HepG2 (cell line): ENCODE measurements around the gene SMO. TPM values are rescaled to one million over a fixed set of nuclear protein-coding genes. Genes with fewer than 3 reads are reported as not detected.

Experiments used
- ATAC-seq: fragments of 200-7000 bp; cut with Tn5 transposase; 3 replicates; pipeline ENCODE4 v1.9.1; 2020; ENCODE audit warnings: mild to moderate bottlenecking, moderate library complexity
- BruUV-seq: library from RNA; stranded (reverse); fragments of 400-500 nt; replicated peaks from 2 replicates; lab custom pipeline; 2021; lab: Mats Ljungman, UMichigan
- CTCF ChIA-PET: fragments of 300-600 bp; formaldehyde crosslinking; extraction: SDS; loops from one replicate; lab custom pipeline; 2021; ENCODE audit warnings: low total read pairs, inconsistent platforms, low intra/inter-chr PET ratio; lab: Yijun Ruan, JAX
- POLR2A ChIA-PET: fragments of 350-600 bp; sonication (Branson Sonifier 250); formaldehyde crosslinking; loops from one replicate; lab custom pipeline; 2020; ENCODE audit warnings: antibody characterized with exemption, inconsistent platforms; lab: Yijun Ruan, JAX
- DNase-seq: peaks from one replicate; pipeline ENCODE4 v3.0.0-alpha.2; 2015; ENCODE audit warnings: low spot score
- FAIRE-seq: peaks from 3 replicates; lab custom pipeline; 2011; peaks lifted over from hg19 to GRCh38; lab: Jason Lieb, UNC
- H2AFZ ChIP-seq: one replicate; pipeline ENCODE4 v1.6.1; 2011; ENCODE audit warnings: low read length, inconsistent platforms
- H3K27ac ChIP-seq: fragments of 300-600 bp; 3 replicates; pipeline ENCODE4 v1.8.0; 2011; ENCODE audit warnings: mixed run types, mild to moderate bottlenecking, mixed read lengths, low read length, inconsistent platforms; ENCODE audit not compliant: insufficient read depth; ENCODE audit errors: extremely low read length
- H3K27me3 ChIP-seq, 2 experiments: fragments of 200-600 bp in 1 of 2; 2 replicates in 1 of 2; 3 replicates in 1 of 2; pipeline versions ENCODE4 v1.6.0 to v1.8.0; 2011; ENCODE audit warnings: low read length in 2 of 2, mild to moderate bottlenecking in 2 of 2, moderate library complexity in 2 of 2, inconsistent platforms in 1 of 2; ENCODE audit not compliant: insufficient read depth in 2 of 2, control insufficient read depth in 1 of 2
- H3K36me3 ChIP-seq, 2 experiments: fragments of 200-600 bp in 1 of 2; replicated peaks in 1 of 2; 2 replicates in 1 of 2; 3 replicates in 1 of 2; pipeline versions ENCODE4 v1.5.1 to v1.8.0; 2011; ENCODE audit warnings: low read length in 2 of 2, inconsistent platforms in 1 of 2; ENCODE audit not compliant: insufficient read depth in 2 of 2, control insufficient read depth in 1 of 2
- H3K4me1 ChIP-seq: 2 replicates; pipeline ENCODE4 v1.5.1; 2012; ENCODE audit warnings: low read length, inconsistent platforms; ENCODE audit not compliant: insufficient read depth
- H3K4me2 ChIP-seq: 2 replicates; pipeline ENCODE4 v1.6.0; 2011; ENCODE audit warnings: low read depth, low read length, inconsistent platforms
- H3K4me3 ChIP-seq, 3 experiments: fragments of 200-600 bp in 1 of 3; sonication (generic), shearing (Covaris generic) in 1 of 3; replicated peaks in 1 of 3; 2 replicates each; pipeline ENCODE4 v1.5.1; 2011 to 2016; ENCODE audit warnings: low read length in 3 of 3, inconsistent platforms in 2 of 3, low read depth in 2 of 3, mild to moderate bottlenecking in 2 of 3, control low read depth in 1 of 3, mixed read lengths in 1 of 3; ENCODE audit not compliant: insufficient read depth in 1 of 3
- H3K79me2 ChIP-seq: one replicate; pipeline ENCODE4 v1.6.1; 2011; ENCODE audit warnings: low read length, inconsistent platforms; ENCODE audit not compliant: insufficient read depth
- H3K9ac ChIP-seq: 2 replicates; pipeline ENCODE4 v1.6.0; 2011; ENCODE audit warnings: mild to moderate bottlenecking, low read depth, low read length, inconsistent platforms; ENCODE audit not compliant: insufficient read depth
- H3K9me3 ChIP-seq: 2 replicates; pipeline ENCODE4 v1.5.1; 2012; ENCODE audit warnings: mild to moderate bottlenecking, low read length
- H4K20me1 ChIP-seq: 2 replicates; pipeline ENCODE4 v1.6.0; 2011; ENCODE audit warnings: inconsistent platforms, mild to moderate bottlenecking, low read length, moderate library complexity; ENCODE audit not compliant: insufficient read depth
- KLF16 ChIP-seq, 2 experiments: sonication (generic) in 1 of 2; formaldehyde crosslinking in 1 of 2; IDR thresholded peaks; 2 replicates each; pipeline versions ENCODE4 v1.6.1 to v1.8.0; 2016 to 2023; ENCODE audit warnings: missing genetic modification reagents in 2 of 2, missing compliant biosample characterization in 1 of 2
- ZNF235 ChIP-seq: sonication (generic); formaldehyde crosslinking; IDR thresholded peaks from 2 replicates; pipeline ENCODE4 v1.8.1; 2023; ENCODE audit warnings: mild to moderate bottlenecking, missing genetic modification reagents, borderline replicate concordance
- ZNF296 ChIP-seq: sonication (generic); formaldehyde crosslinking; conservative IDR thresholded peaks from 2 replicates; pipeline ENCODE4 v1.5.0; 2020; ENCODE audit warnings: mild to moderate bottlenecking, missing genetic modification reagents
- ZNF674 ChIP-seq: sonication (generic); formaldehyde crosslinking; IDR thresholded peaks from 2 replicates; pipeline ENCODE4 v1.5.0; 2020; ENCODE audit warnings: low read depth, mild to moderate bottlenecking, missing genetic modification reagents
- WGBS: methylation state at CpG from one replicate; pipeline ENCODE4 v1.1.6; 2017; ENCODE audit warnings: low lambda C conversion rate; 5-methylcytosine and 5-hydroxymethylcytosine counted together
- in situ Hi-C: cut with HindIII; loops from 2 replicates; pipeline ENCODE4 v1.10.0; 2017; ENCODE audit warnings: low pct_unique_long_range_greater_than_20kb; ENCODE audit not compliant: extremely low pct_ligation_motif_present
- intact Hi-C: fragments of 100-400 bp; cut with micrococcal nuclease; formaldehyde crosslinking; loops from one replicate; pipeline ENCODE4 v1.10.0; 2022; ENCODE audit not compliant: unreplicated experiment
- polyA plus RNA-seq, 8 experiments: library from polyadenylated mRNA; depleted of rRNA in 3 of 8; stranded (reverse) in 7 of 8; unstranded in 1 of 8; fragments of >200 nt; fragmentation: Illumina TruSeq in 4 of 8; extraction: Trizol in 4 of 8; gene quantifications; 2 replicates each; pipeline versions ENCODE4 v1.2.1 to v1.2.3, GENCODE V29; 2011 to 2016; ENCODE audit warnings: low read depth in 4 of 8, missing spikeins in 1 of 8, mixed read lengths in 1 of 8; ENCODE audit not compliant: insufficient read depth in 1 of 8
- total RNA-seq, 5 experiments: library from RNA; depleted of rRNA; stranded (reverse); fragments of >200 nt; fragmentation: Illumina TruSeq; extraction: Trizol; gene quantifications; 2 replicates each; pipeline ENCODE4 v1.2.3, GENCODE V29; 2016; ENCODE audit warnings: low read depth in 1 of 5
- TF ChIP-seq, protein P1 (sequence below): sonication (generic); formaldehyde crosslinking; conservative IDR thresholded peaks from 2 replicates; pipeline ENCODE4 v1.4.0; 2020; ENCODE audit warnings: mild to moderate bottlenecking, missing genetic modification reagents, moderate library complexity
- TF ChIP-seq, protein P2 (sequence below): sonication (generic); formaldehyde crosslinking; IDR thresholded peaks from 2 replicates; pipeline ENCODE4 v1.4.0; 2020; ENCODE audit warnings: missing genetic modification reagents

The SMO gene
- total and polyA plus RNA-seq, 2 of the 13 experiments (the other 11 are each of a cell fraction or from before 2014, with no cell fraction given) = 23.8 to 32.3 TPM

DNA sequence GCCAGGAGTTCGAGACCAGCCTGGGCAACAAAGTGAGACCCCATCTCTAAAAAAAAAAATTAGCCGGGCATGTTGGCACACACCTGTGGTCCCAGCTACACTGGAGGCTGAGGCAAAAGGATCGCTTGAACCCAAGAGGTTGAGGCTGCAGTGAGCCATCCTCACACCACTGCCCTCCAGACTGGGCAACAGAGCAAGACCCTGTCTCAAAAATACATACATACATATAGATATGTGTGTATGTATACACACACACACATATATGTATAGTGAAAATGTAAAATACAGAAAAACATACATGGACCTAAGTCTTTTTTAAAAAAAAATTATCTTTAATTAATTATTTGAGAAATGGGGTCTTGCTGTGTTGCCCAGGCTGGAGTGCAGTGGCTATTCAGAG, 5.5 kb downstream of the SMO start:
- TF ChIP-seq ZNF235 (CRISPR knock-in tag) (no peak), KLF16 (CRISPR knock-in tag; IDR thresholded peaks at IDR 0.05) (no peak), ZNF674 (no peak), ZNF296 (CRISPR knock-in tag) (no peak)
- TF ChIP-seq, protein P1, sequence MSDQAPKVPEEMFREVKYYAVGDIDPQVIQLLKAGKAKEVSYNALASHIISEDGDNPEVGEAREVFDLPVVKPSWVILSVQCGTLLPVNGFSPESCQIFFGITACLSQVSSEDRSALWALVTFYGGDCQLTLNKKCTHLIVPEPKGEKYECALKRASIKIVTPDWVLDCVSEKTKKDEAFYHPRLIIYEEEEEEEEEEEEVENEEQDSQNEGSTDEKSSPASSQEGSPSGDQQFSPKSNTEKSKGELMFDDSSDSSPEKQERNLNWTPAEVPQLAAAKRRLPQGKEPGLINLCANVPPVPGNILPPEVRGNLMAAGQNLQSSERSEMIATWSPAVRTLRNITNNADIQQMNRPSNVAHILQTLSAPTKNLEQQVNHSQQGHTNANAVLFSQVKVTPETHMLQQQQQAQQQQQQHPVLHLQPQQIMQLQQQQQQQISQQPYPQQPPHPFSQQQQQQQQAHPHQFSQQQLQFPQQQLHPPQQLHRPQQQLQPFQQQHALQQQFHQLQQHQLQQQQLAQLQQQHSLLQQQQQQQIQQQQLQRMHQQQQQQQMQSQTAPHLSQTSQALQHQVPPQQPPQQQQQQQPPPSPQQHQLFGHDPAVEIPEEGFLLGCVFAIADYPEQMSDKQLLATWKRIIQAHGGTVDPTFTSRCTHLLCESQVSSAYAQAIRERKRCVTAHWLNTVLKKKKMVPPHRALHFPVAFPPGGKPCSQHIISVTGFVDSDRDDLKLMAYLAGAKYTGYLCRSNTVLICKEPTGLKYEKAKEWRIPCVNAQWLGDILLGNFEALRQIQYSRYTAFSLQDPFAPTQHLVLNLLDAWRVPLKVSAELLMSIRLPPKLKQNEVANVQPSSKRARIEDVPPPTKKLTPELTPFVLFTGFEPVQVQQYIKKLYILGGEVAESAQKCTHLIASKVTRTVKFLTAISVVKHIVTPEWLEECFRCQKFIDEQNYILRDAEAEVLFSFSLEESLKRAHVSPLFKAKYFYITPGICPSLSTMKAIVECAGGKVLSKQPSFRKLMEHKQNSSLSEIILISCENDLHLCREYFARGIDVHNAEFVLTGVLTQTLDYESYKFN = no peak
- TF ChIP-seq, protein P2, sequence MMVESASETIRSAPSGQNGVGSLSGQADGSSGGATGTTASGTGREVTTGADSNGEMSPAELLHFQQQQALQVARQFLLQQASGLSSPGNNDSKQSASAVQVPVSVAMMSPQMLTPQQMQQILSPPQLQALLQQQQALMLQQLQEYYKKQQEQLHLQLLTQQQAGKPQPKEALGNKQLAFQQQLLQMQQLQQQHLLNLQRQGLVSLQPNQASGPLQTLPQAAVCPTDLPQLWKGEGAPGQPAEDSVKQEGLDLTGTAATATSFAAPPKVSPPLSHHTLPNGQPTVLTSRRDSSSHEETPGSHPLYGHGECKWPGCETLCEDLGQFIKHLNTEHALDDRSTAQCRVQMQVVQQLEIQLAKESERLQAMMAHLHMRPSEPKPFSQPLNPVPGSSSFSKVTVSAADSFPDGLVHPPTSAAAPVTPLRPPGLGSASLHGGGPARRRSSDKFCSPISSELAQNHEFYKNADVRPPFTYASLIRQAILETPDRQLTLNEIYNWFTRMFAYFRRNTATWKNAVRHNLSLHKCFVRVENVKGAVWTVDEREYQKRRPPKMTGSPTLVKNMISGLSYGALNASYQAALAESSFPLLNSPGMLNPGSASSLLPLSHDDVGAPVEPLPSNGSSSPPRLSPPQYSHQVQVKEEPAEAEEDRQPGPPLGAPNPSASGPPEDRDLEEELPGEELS = no peak
- in situ Hi-C loops (no loop called here), intact Hi-C loops (no loop called here)
- ChIA-PET POLR2A (no interaction called here), CTCF (no interaction called here)
- no peak overlapping the region for H2AFZ ChIP-seq
- no TSS peak for BruUV-seq
- no peaks in the 10 kb centered on the region for H3K27me3 ChIP-seq
- no peak overlapping the region for H3K9ac ChIP-seq
- H3K36me3 ChIP-seq = peaks cover 3 to 9% of the 10 kb centered on the region in 2 experiments; a peak in 3 of 5 replicates
- WGBS = 97% methylated on average over 3 of the region's 3 CpGs
- DNase-seq (no peak), FAIRE-seq (no peak), ATAC-seq (no peak)
- H3K4me2 ChIP-seq = no peak overlapping the region
- H3K27ac ChIP-seq = no peak overlapping the region
- peaks cover 56% of the 10 kb centered on the region for H3K79me2 ChIP-seq
- no peak overlapping the region for H3K4me3 ChIP-seq
- H3K4me1 ChIP-seq = peaks cover 30% of the 10 kb centered on the region
- H3K9me3 ChIP-seq = no peaks in the 10 kb centered on the region
- peaks cover 4% of the 10 kb centered on the region for H4K20me1 ChIP-seq
